K562 (cell line): ENCODE data around the gene CHCT1.

ENCODE experiments used
- EZH2 ChIP-seq: IDR thresholded peaks from 2 replicates; pipeline ENCODE4 v1.6.1; 2012; ENCODE audit warnings: low read depth, mild to moderate bottlenecking, inconsistent platforms, low read length, borderline replicate concordance
- KDM1A ChIP-seq, 2 experiments: fragments of 450-650 bp; IDR thresholded peaks; 2 replicates each; pipeline ENCODE4 v1.6.1; 2016; ENCODE audit warnings: mild to moderate bottlenecking in 2 of 2
- RERE ChIP-seq: sonication (generic); formaldehyde crosslinking; IDR thresholded peaks from 2 replicates; pipeline ENCODE4 v1.8.0; 2023; ENCODE audit warnings: missing genetic modification reagents, mild to moderate bottlenecking, borderline replicate concordance
- SP1 ChIP-seq: sonication (generic); formaldehyde crosslinking; IDR thresholded peaks from 2 replicates; pipeline ENCODE4 v1.8.1; 2022; ENCODE audit warnings: mild to moderate bottlenecking, missing genetic modification reagents

- TF ChIP-seq RERE (CRISPR knock-in tag) (no peak), KDM1A (IDR thresholded peaks at IDR 0.05) (no peak), SP1 (CRISPR knock-in tag) (no peak), EZH2 (no peak)
These were observed 25.1 kb downstream of the CHCT1 start for GRCh38 chr17:60447375-60447774.
